Measurements from ENCODE around the gene SMIM21.

Gene SMIM21

GRCh38 chr18:75467851-75468250 is 40.3 kb upstream of the SMIM21 start:
- TF ChIP-seq CTCF (conservative IDR thresholded peaks at IDR 0.05; ENCODE audit: control insufficient read depth, insufficient read depth, low read depth, low read length) = no peak
- no peak for DNase-seq (ENCODE audit: low read depth)
- H3K4me3 ChIP-seq (ENCODE audit: control insufficient read depth, low read depth, low read length) = no peak overlapping the region

GRCh38 chr18:75467281-75467795 is 39.8 kb upstream of the SMIM21 start:
- TF ChIP-seq CTCF (conservative IDR thresholded peaks at IDR 0.05; ENCODE audit: control insufficient read depth, insufficient read depth, low read depth, low read length) = no peak
- DNase-seq (ENCODE audit: low read depth) = no peak
- no peak overlapping the region for H3K4me3 ChIP-seq (ENCODE audit: control insufficient read depth, low read depth, low read length)

- H3K4me3 ChIP-seq (ENCODE audit: control insufficient read depth, low read depth, low read length) = no peak overlapping the region
- DNase-seq (ENCODE audit: low read depth) = no peak
- no peak for TF ChIP-seq CTCF (conservative IDR thresholded peaks at IDR 0.05; ENCODE audit: control insufficient read depth, insufficient read depth, low read depth, low read length)
Observed at GRCh38 chr18:75464356-75464755, 36.9 kb upstream of the SMIM21 start.

- TF ChIP-seq CTCF (conservative IDR thresholded peaks at IDR 0.05; ENCODE audit: control insufficient read depth, insufficient read depth, low read depth, low read length) = no peak
- no peak for DNase-seq (ENCODE audit: low read depth)
- H3K4me3 ChIP-seq (ENCODE audit: control insufficient read depth, low read depth, low read length) = no peak overlapping the region
Observed at GRCh38 chr18:75462178-75462832, 34.8 kb upstream of the SMIM21 start.

- TF ChIP-seq CTCF (conservative IDR thresholded peaks at IDR 0.05; ENCODE audit: control insufficient read depth, insufficient read depth, low read depth, low read length) = no peak
- peak overlapping the region; percentile 32 for H3K4me3 ChIP-seq (ENCODE audit: control insufficient read depth, low read depth, low read length)
- DNase-seq (ENCODE audit: low read depth) = peak; percentile 25
Observed at GRCh38 chr18:75456199-75456631, 28.7 kb upstream of the SMIM21 start.

- peak; percentile 38 for DNase-seq (ENCODE audit: low read depth)
- H3K4me3 ChIP-seq (ENCODE audit: control insufficient read depth, low read depth, low read length) = peak overlapping the region; percentile 32
- TF ChIP-seq CTCF (conservative IDR thresholded peaks at IDR 0.05; ENCODE audit: control insufficient read depth, insufficient read depth, low read depth, low read length) = no peak
Observed at GRCh38 chr18:75455249-75456198, 28.0 kb upstream of the SMIM21 start.

All from fibroblast of mammary gland (primary cell).